K562 (cell line): Measurements from ENCODE around the gene AP1G1. TPM values are rescaled to one million over a fixed set of nuclear protein-coding genes. Genes with fewer than 3 reads are reported as not detected.

ENCODE experiments used
- ATAC-seq: fragments of 200-7000 bp; cut with Tn5 transposase; 3 replicates; pipeline ENCODE4 v1.9.1; 2020; ENCODE audit warnings: moderate library complexity
- BruUV-seq: library from RNA; stranded (reverse); fragments of 400-500 nt; replicated peaks from 2 replicates; lab custom pipeline; 2021; lab: Mats Ljungman, UMichigan
- CTCF ChIA-PET: fragments of 300-600 bp; formaldehyde crosslinking; extraction: SDS; loops from one replicate; lab custom pipeline; 2021; ENCODE audit warnings: low intra/inter-chr PET ratio; lab: Yijun Ruan, JAX
- POLR2A ChIA-PET: fragments of 300-600, 350-650 bp; sonication (Branson Sonifier 250); formaldehyde crosslinking; extraction: SDS; loops from one replicate; lab custom pipeline; 2021; ENCODE audit warnings: antibody characterized with exemption, inconsistent platforms; lab: Yijun Ruan, JAX
- DNase-seq, 4 experiments: peaks; one replicate each; pipeline versions ENCODE4 v3.0.0 to v3.0.0-alpha.2; 2011 to 2018; ENCODE audit warnings: low spot score in 3 of 4, mixed read lengths in 3 of 4; ENCODE audit errors: extremely low read depth in 1 of 4
- FAIRE-seq: peaks from 2 replicates; lab custom pipeline; 2011; peaks lifted over from hg19 to GRCh38; lab: Jason Lieb, UNC
- H2AFZ ChIP-seq: 2 replicates; pipeline ENCODE4 v1.6.0; 2011; ENCODE audit warnings: low read depth, low read length, control low read depth, inconsistent platforms
- H3K27ac ChIP-seq: fragments of 200-600 bp; 3 replicates; pipeline ENCODE4 v1.8.0; 2011; ENCODE audit warnings: low read depth, mild to moderate bottlenecking, control low read depth, inconsistent platforms, low read length, moderate library complexity, mixed read lengths; ENCODE audit errors: extremely low read depth
- H3K27me3 ChIP-seq, 2 experiments: fragments of 300-600 bp in 1 of 2; 2 replicates in 1 of 2; 3 replicates in 1 of 2; pipeline versions ENCODE4 v1.6.0 to v1.8.0; 2011; ENCODE audit warnings: inconsistent platforms in 2 of 2, low read length in 2 of 2, mild to moderate bottlenecking in 1 of 2, mixed read lengths in 1 of 2, moderate library complexity in 1 of 2; ENCODE audit not compliant: control insufficient read depth in 2 of 2, insufficient read depth in 2 of 2
- H3K36me3 ChIP-seq: fragments of 300-600 bp; 3 replicates; pipeline ENCODE4 v1.8.0; 2011; ENCODE audit warnings: mild to moderate bottlenecking, low read length, inconsistent platforms; ENCODE audit not compliant: control insufficient read depth, insufficient read depth
- H3K4me1 ChIP-seq, 2 experiments: fragments of 200-600 bp in 1 of 2; replicated peaks in 1 of 2; 2 replicates in 1 of 2; 3 replicates in 1 of 2; pipeline versions ENCODE4 v1.5.1 to v1.8.0; 2011; ENCODE audit warnings: inconsistent platforms in 2 of 2, low read length in 2 of 2, mild to moderate bottlenecking in 1 of 2, mixed read lengths in 1 of 2, moderate library complexity in 1 of 2; ENCODE audit not compliant: control insufficient read depth in 2 of 2, insufficient read depth in 2 of 2
- H3K4me2 ChIP-seq: 2 replicates; pipeline ENCODE4 v1.6.1; 2011; ENCODE audit warnings: low read length, control low read depth, inconsistent platforms, mixed read lengths; ENCODE audit not compliant: insufficient read depth
- H3K4me3 ChIP-seq: fragments of 200-600 bp; sonication (generic), shearing (Covaris generic); 2 replicates; pipeline ENCODE4 v1.5.1; 2016; ENCODE audit warnings: control low read depth, inconsistent platforms
- H3K79me2 ChIP-seq: fragments of 200-600 bp; 3 replicates; pipeline ENCODE4 v1.8.0; 2011; ENCODE audit warnings: low read length, inconsistent platforms; ENCODE audit not compliant: control insufficient read depth, insufficient read depth
- H3K9ac ChIP-seq, 2 experiments: 2 replicates each; pipeline versions ENCODE4 v1.6.0 to v1.6.1; 2011; ENCODE audit warnings: low read depth in 2 of 2, low read length in 2 of 2, control low read depth in 1 of 2, inconsistent platforms in 1 of 2, mild to moderate bottlenecking in 1 of 2, mixed read lengths in 1 of 2; ENCODE audit not compliant: insufficient read depth in 1 of 2
- H3K9me1 ChIP-seq: one replicate; pipeline ENCODE4 v1.6.0; 2011; ENCODE audit warnings: inconsistent platforms, mild to moderate bottlenecking, low read length, moderate library complexity; ENCODE audit not compliant: control insufficient read depth, insufficient read depth
- H3K9me3 ChIP-seq: replicated peaks from 2 replicates; pipeline ENCODE4 v1.5.1; 2011; ENCODE audit warnings: low read depth, low read length, inconsistent platforms; ENCODE audit not compliant: control insufficient read depth, insufficient read depth
- H4K20me1 ChIP-seq: replicated peaks from 2 replicates; pipeline ENCODE4 v1.6.1; 2011; ENCODE audit warnings: low read length, inconsistent platforms, mixed read lengths; ENCODE audit not compliant: control insufficient read depth, insufficient read depth
- BRD9 ChIP-seq: fragments of 450-650 bp; IDR thresholded peaks from 2 replicates; pipeline ENCODE4 v1.6.1; 2018; ENCODE audit warnings: low read depth; ENCODE audit not compliant: partially characterized antibody
- CBFB ChIP-seq: sonication (generic); formaldehyde crosslinking; IDR thresholded peaks from 2 replicates; pipeline ENCODE4 v1.4.0; 2020; ENCODE audit warnings: mild to moderate bottlenecking, missing genetic modification reagents
- IRF2 ChIP-seq: sonication (generic); formaldehyde crosslinking; IDR thresholded peaks from 2 replicates; pipeline ENCODE4 v1.8.1; 2022; ENCODE audit warnings: mild to moderate bottlenecking, missing genetic modification reagents
- MYNN ChIP-seq, 2 experiments: sonication (generic); formaldehyde crosslinking in 1 of 2; IDR thresholded peaks; 2 replicates each; pipeline versions ENCODE4 v1.5.0 to v1.6.1; 2016 to 2020; ENCODE audit warnings: antibody characterized with exemption in 1 of 2, missing genetic modification reagents in 1 of 2
- PRDM10 ChIP-seq: fragments of 450-650 bp; IDR thresholded peaks from 2 replicates; pipeline ENCODE4 v1.6.1; 2018; ENCODE audit not compliant: partially characterized antibody
- REST ChIP-seq, 2 experiments: fragments of 450-650 bp; formaldehyde crosslinking in 1 of 2; IDR thresholded peaks; 2 replicates each; pipeline versions ENCODE4 v1.4.0 to v1.6.1; 2014 to 2020; ENCODE audit warnings: mild to moderate bottlenecking in 2 of 2, borderline replicate concordance in 1 of 2, low read depth in 1 of 2
- WGBS: fragments of 100-300 bp; shearing (Covaris generic); methylation state at CpG from one replicate; pipeline ENCODE4 v1.1.6; 2016; ENCODE audit warnings: low coverage, mixed read lengths; ENCODE audit not compliant: insufficient coverage; ENCODE audit errors: missing lambda C conversion rate; 5-methylcytosine and 5-hydroxymethylcytosine counted together
- in situ Hi-C: fragments of 300-500 bp; cut with MboI; formaldehyde crosslinking; loops from 4 replicates; pipeline ENCODE4 v1.15.0; 2018; ENCODE audit warnings: inconsistent platforms, mixed read lengths
- intact Hi-C: fragments of 100-400 bp; cut with micrococcal nuclease; formaldehyde crosslinking; loops from 2 replicates; pipeline ENCODE4 v1.14.2; 2022
- polyA plus RNA-seq, 8 experiments: library from polyadenylated mRNA; depleted of rRNA in 4 of 8; stranded (reverse) in 5 of 8; unstranded in 3 of 8; fragments of >200 nt; fragmentation: Nextera tagmentation in 2 of 8; fragmentation: Illumina TruSeq in 1 of 8; extraction: Ambion mirVana in 2 of 8; extraction: Trizol in 1 of 8; gene quantifications; 2 replicates each; pipeline versions ENCODE4 v1.2.1 to v1.2.3, GENCODE V29; 2011 to 2014; ENCODE audit warnings: inconsistent platforms in 1 of 8, missing spikeins in 1 of 8
- total RNA-seq, 7 experiments: library from RNA; depleted of rRNA in 6 of 7; stranded (reverse); fragments of >200 nt in 6 of 7; fragmentation: Illumina TruSeq in 2 of 7; extraction: Trizol in 2 of 7; gene quantifications; 2 replicates each; pipeline versions ENCODE4 v1.2.1 to v1.2.3, GENCODE V29; 2011 to 2021; ENCODE audit warnings: low replicate concordance in 1 of 7

AP1G1 gene
- total and polyA plus RNA-seq, 9 of the 15 experiments (the other 6 are each of a cell fraction or from before 2014, with no cell fraction given) = 7.0 to 59.2 (median 42.0) TPM

GRCh38 chr16:71771571-71771970 is 37.1 kb downstream of the AP1G1 start (continued):
- no peak for TF ChIP-seq BRD9
- no peak for TF ChIP-seq PRDM10

GRCh38 chr16:71769222-71769621 is 39.4 kb downstream of the AP1G1 start:
- POLR2A ChIA-PET = no interaction called here
- TF ChIP-seq REST (IDR thresholded peaks at IDR 0.05; ENCODE audit: borderline replicate concordance) (no peak), REST (CRISPR knock-in tag; IDR thresholded peaks at IDR 0.05; ENCODE audit: low read depth) (no peak), CBFB (CRISPR knock-in tag) (no peak), MYNN (IDR thresholded peaks at IDR 0.05) (peak; percentile 77), MYNN (CRISPR knock-in tag; IDR thresholded peaks at IDR 0.05) (no peak), IRF2 (no peak)

More at GRCh38 chr16:71769222-71769621, 39.4 kb downstream of the AP1G1 start:
- Histone ChIP-seq H3K4me1 (no peaks in the 10 kb centered on the region), H3K36me3 (peaks cover 66% of the 10 kb centered on the region), H3K4me3 (no peak overlapping the region), H4K20me1 (no peaks in the 10 kb centered on the region), H3K27ac (no peak overlapping the region), H3K9me3 (no peaks in the 10 kb centered on the region), H3K79me2 (no peaks in the 10 kb centered on the region), H2AFZ (no peak overlapping the region), H3K4me2 (no peak overlapping the region), H3K27me3 (no peaks in the 10 kb centered on the region), H3K9ac (no peak overlapping the region), H3K9me1 (no peaks in the 10 kb centered on the region)
- in situ Hi-C loops = no loop called here
- no CpG with 5 or more reads among the region's 1 CpG for WGBS
- DNase-seq = no peak
- BruUV-seq = no TSS peak
- CTCF ChIA-PET = no interaction called here
- FAIRE-seq = no peak
- intact Hi-C loops = no loop called here
- ATAC-seq = no peak
